ENCODE data around the gene FOXRED2.

The FOXRED2 gene

GRCh38 chr22:36463783-36464184, 43.1 kb downstream of the FOXRED2 start:
- H3K9me3 ChIP-seq = no peaks in the 10 kb centered on the region
- TF ChIP-seq, protein P1, sequence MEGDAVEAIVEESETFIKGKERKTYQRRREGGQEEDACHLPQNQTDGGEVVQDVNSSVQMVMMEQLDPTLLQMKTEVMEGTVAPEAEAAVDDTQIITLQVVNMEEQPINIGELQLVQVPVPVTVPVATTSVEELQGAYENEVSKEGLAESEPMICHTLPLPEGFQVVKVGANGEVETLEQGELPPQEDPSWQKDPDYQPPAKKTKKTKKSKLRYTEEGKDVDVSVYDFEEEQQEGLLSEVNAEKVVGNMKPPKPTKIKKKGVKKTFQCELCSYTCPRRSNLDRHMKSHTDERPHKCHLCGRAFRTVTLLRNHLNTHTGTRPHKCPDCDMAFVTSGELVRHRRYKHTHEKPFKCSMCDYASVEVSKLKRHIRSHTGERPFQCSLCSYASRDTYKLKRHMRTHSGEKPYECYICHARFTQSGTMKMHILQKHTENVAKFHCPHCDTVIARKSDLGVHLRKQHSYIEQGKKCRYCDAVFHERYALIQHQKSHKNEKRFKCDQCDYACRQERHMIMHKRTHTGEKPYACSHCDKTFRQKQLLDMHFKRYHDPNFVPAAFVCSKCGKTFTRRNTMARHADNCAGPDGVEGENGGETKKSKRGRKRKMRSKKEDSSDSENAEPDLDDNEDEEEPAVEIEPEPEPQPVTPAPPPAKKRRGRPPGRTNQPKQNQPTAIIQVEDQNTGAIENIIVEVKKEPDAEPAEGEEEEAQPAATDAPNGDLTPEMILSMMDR (IDR thresholded peaks at IDR 0.05) = no peak
- H3K27ac ChIP-seq = no peak overlapping the region
- peaks cover 22 to 35% of the 10 kb centered on the region in 2 experiments for H3K4me1 ChIP-seq (ENCODE audit: control insufficient read depth in 1 of 2, insufficient read depth in 1 of 2, low read depth in 1 of 2, low read length in 1 of 2)
- H3K4me3 ChIP-seq (ENCODE audit: low read depth in 1 of 2, low read length in 1 of 2) = no peak overlapping the region
- no peaks in the 10 kb centered on the region for H3K27me3 ChIP-seq
- no peaks in the 10 kb centered on the region for H3K36me3 ChIP-seq

- Histone ChIP-seq H3K27ac (no peak overlapping the region), H3K36me3 (no peaks in the 10 kb centered on the region), H3K4me1 (ENCODE audit: control insufficient read depth in 1 of 2, insufficient read depth in 1 of 2, low read depth in 1 of 2, low read length in 1 of 2) (peaks cover 19 to 42% of the 10 kb centered on the region in 2 experiments), H3K27me3 (no peaks in the 10 kb centered on the region), H3K9me3 (no peaks in the 10 kb centered on the region), H3K4me3 (ENCODE audit: low read depth in 1 of 2, low read length in 1 of 2) (no peak overlapping the region)
- TF ChIP-seq, protein P1 (IDR thresholded peaks at IDR 0.05) = no peak
Measured at GRCh38 chr22:36461665-36462649, 44.9 kb downstream of the FOXRED2 start.

DNA sequence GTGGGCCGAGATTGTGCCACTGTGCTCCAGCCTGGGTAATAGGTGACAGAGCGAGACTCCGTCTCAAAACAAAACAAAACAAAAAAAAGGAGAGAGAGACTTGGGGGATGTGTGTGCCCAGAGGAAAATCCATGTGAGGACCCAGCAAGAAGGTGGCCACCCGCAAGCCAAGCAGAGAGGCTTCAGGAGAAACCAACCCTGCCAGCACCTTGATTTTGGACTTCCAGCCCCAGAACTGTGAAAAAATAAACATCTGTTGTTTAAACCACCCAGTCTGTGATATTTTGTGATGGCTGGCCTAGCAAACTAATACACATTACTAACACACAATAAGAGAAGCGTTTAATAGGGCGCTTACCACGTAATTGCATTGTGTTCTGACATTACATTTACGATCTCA, 46.6 kb downstream of the FOXRED2 start:
- Histone ChIP-seq H3K27ac (no peak overlapping the region), H3K4me1 (ENCODE audit: control insufficient read depth in 1 of 2, insufficient read depth in 1 of 2, low read depth in 1 of 2, low read length in 1 of 2) (peaks cover 24 to 44% of the 10 kb centered on the region in 2 experiments), H3K36me3 (no peaks in the 10 kb centered on the region), H3K4me3 (ENCODE audit: low read depth in 1 of 2, low read length in 1 of 2) (no peak overlapping the region), H3K27me3 (no peaks in the 10 kb centered on the region), H3K9me3 (no peaks in the 10 kb centered on the region)
- TF ChIP-seq, protein P1 (IDR thresholded peaks at IDR 0.05) = no peak

GRCh38 chr22:36457688-36458450, 49.0 kb downstream of the FOXRED2 start:
- Histone ChIP-seq H3K4me1 (ENCODE audit: control insufficient read depth in 1 of 2, insufficient read depth in 1 of 2, low read depth in 1 of 2, low read length in 1 of 2) (peaks cover 46 to 57% of the 10 kb centered on the region in 2 experiments), H3K9me3 (no peaks in the 10 kb centered on the region), H3K36me3 (no peaks in the 10 kb centered on the region), H3K4me3 (ENCODE audit: low read depth in 1 of 2, low read length in 1 of 2) (no peak overlapping the region), H3K27me3 (no peaks in the 10 kb centered on the region), H3K27ac (peak overlapping the region; percentile 99)
- TF ChIP-seq, protein P1 (IDR thresholded peaks at IDR 0.05) = no peak

- peak overlapping the region; percentile 99 for H3K27ac ChIP-seq
- peaks cover 57 to 71% of the 10 kb centered on the region in 2 experiments for H3K4me1 ChIP-seq (ENCODE audit: control insufficient read depth in 1 of 2, insufficient read depth in 1 of 2, low read depth in 1 of 2, low read length in 1 of 2)
Measured at GRCh38 chr22:36456464-36456845, 50.4 kb downstream of the FOXRED2 start.

More at GRCh38 chr22:36456464-36456845, 50.4 kb downstream of the FOXRED2 start:
- H3K36me3 ChIP-seq = no peaks in the 10 kb centered on the region
- no peaks in the 10 kb centered on the region for H3K9me3 ChIP-seq
- TF ChIP-seq, protein P1 (IDR thresholded peaks at IDR 0.05) = no peak
- peak overlapping the region; percentile 77 to 89 for H3K4me3 ChIP-seq (ENCODE audit: low read depth in 1 of 2, low read length in 1 of 2)
- H3K27me3 ChIP-seq = no peaks in the 10 kb centered on the region
